HL-60 (cell line): ENCODE data around the gene MYH16.

Source experiments
- CTCF ChIP-seq: IDR thresholded peaks from one replicate; pipeline ENCODE4 v1.5.1; 2011; ENCODE audit warnings: low read length, control low read depth, inconsistent platforms; ENCODE audit not compliant: insufficient read depth
- GABPA ChIP-seq: IDR thresholded peaks from 2 replicates; pipeline ENCODE4 v1.6.1; 2012; ENCODE audit warnings: low read depth
- POLR2AphosphoS5 ChIP-seq: IDR thresholded peaks from 2 replicates; pipeline ENCODE4 v1.6.1; 2012; ENCODE audit warnings: low read depth
- REST ChIP-seq: IDR thresholded peaks from 2 replicates; pipeline ENCODE4 v1.6.1; 2012; ENCODE audit warnings: low read depth; ENCODE audit not compliant: insufficient replicate concordance
- SPI1 ChIP-seq: IDR thresholded peaks from 2 replicates; pipeline ENCODE4 v1.6.1; 2012; ENCODE audit warnings: low read depth, mild to moderate bottlenecking, borderline replicate concordance

GRCh38 chr7:99314504-99314903 is 41.9 kb downstream of the MYH16 start:
- TF ChIP-seq CTCF (no peak), REST (no peak), POLR2AphosphoS5 (no peak), SPI1 (no peak), GABPA (no peak)
